Measurements from ENCODE around the gene MYL6. TPM values are rescaled to one million over a fixed set of nuclear protein-coding genes. Genes with fewer than 3 reads are reported as not detected.

Gene MYL6
- total RNA-seq, 3 donors from 2014 or later (not counting 1 experiment from before 2014, with no cell fraction given) = 881 to 1,204 (median 1,015) TPM

- peaks cover 35 to 43% of the 10 kb centered on the region in 2 donors for H3K4me1 Mint-ChIP-seq
- H3K27me3 ChIP-seq (ENCODE audit: control insufficient read depth, insufficient read depth, low read length) = no peaks in the 10 kb centered on the region
- H3K36me3 Mint-ChIP-seq = peaks cover 17% of the 10 kb centered on the region
- H3K27ac Mint-ChIP-seq = peak overlapping the region; percentile 89 to 98
- peaks cover 28% of the 10 kb centered on the region for H3K36me3 ChIP-seq (ENCODE audit: control insufficient read depth, insufficient read depth, low read length)
- DNase-seq (no peak), ATAC-seq (no peak)
- WGBS (ENCODE audit: insufficient coverage) = no CpG with 5 or more reads among the region's 2 CpGs
- H3K9me3 Mint-ChIP-seq = no peaks in the 10 kb centered on the region
- no peaks in the 10 kb centered on the region for H3K9me3 ChIP-seq (ENCODE audit: control insufficient read depth, insufficient read depth, low read length)
- peaks cover 27% of the 10 kb centered on the region for H3K4me1 ChIP-seq (ENCODE audit: control insufficient read depth, insufficient read depth, low read length)
- no peak overlapping the region for H3K4me3 Mint-ChIP-seq
- H3K4me3 ChIP-seq (ENCODE audit: low read length) = no peak overlapping the region
- no peak overlapping the region for H3K27ac ChIP-seq (ENCODE audit: low read length)
- TF ChIP-seq, protein P1, sequence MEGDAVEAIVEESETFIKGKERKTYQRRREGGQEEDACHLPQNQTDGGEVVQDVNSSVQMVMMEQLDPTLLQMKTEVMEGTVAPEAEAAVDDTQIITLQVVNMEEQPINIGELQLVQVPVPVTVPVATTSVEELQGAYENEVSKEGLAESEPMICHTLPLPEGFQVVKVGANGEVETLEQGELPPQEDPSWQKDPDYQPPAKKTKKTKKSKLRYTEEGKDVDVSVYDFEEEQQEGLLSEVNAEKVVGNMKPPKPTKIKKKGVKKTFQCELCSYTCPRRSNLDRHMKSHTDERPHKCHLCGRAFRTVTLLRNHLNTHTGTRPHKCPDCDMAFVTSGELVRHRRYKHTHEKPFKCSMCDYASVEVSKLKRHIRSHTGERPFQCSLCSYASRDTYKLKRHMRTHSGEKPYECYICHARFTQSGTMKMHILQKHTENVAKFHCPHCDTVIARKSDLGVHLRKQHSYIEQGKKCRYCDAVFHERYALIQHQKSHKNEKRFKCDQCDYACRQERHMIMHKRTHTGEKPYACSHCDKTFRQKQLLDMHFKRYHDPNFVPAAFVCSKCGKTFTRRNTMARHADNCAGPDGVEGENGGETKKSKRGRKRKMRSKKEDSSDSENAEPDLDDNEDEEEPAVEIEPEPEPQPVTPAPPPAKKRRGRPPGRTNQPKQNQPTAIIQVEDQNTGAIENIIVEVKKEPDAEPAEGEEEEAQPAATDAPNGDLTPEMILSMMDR (IDR thresholded peaks at IDR 0.05) = no peak
- H3K27me3 Mint-ChIP-seq (ENCODE audit: low read depth in 2 of 2) = no peaks in the 10 kb centered on the region
- intact Hi-C loops (cut with micrococcal nuclease) = loop anchor here (10.0 kb wide), 1 partner anchor 452 kb away; no protein-coding TSS in a partner anchor
Measured at GRCh38 chr12:56186957-56187356, 28.8 kb downstream of the MYL6 start.

- DNase-seq (peak in 1 of 2 donors; percentile 39), ATAC-seq (no peak)
- H3K4me3 Mint-ChIP-seq = peak overlapping the region; percentile 95
- no peaks in the 10 kb centered on the region for H3K27me3 Mint-ChIP-seq (ENCODE audit: low read depth in 2 of 2)
- H3K27ac Mint-ChIP-seq = peak overlapping the region; percentile 89 to 98
- 9% methylated on average over 8 of the region's 10 CpGs for WGBS (ENCODE audit: insufficient coverage)
- H3K27me3 ChIP-seq (ENCODE audit: control insufficient read depth, insufficient read depth, low read length) = no peaks in the 10 kb centered on the region
- peaks cover 42 to 52% of the 10 kb centered on the region in 2 donors for H3K4me1 Mint-ChIP-seq
- H3K27ac ChIP-seq (ENCODE audit: low read length) = peak overlapping the region; percentile 77
- no peaks in the 10 kb centered on the region for H3K9me3 Mint-ChIP-seq
- peaks cover 21% of the 10 kb centered on the region for H3K36me3 ChIP-seq (ENCODE audit: control insufficient read depth, insufficient read depth, low read length)
- H3K9me3 ChIP-seq (ENCODE audit: control insufficient read depth, insufficient read depth, low read length) = no peaks in the 10 kb centered on the region
- peaks cover 27% of the 10 kb centered on the region for H3K4me1 ChIP-seq (ENCODE audit: control insufficient read depth, insufficient read depth, low read length)
- H3K36me3 Mint-ChIP-seq = peaks cover 17% of the 10 kb centered on the region
- peak overlapping the region; percentile 78 for H3K4me3 ChIP-seq (ENCODE audit: low read length)
- TF ChIP-seq, protein P1 (IDR thresholded peaks at IDR 0.05) = no peak
- intact Hi-C loops (cut with micrococcal nuclease) = loop anchor here (2.0 to 10.0 kb wide), 3 partner anchors 35 to 453 kb away; partner anchors contain the start of genes MYL6B and ZC3H10
Measured at GRCh38 chr12:56188131-56188777, 30.1 kb downstream of the MYL6 start.

- intact Hi-C loops (cut with micrococcal nuclease) = loop anchor here (2.0 to 10.0 kb wide), 3 partner anchors 36 to 454 kb away; partner anchors contain the start of genes MYL6B and ZC3H10
- H3K27ac Mint-ChIP-seq = peak overlapping the region; percentile 89 to 98
- peak overlapping the region; percentile 78 for H3K4me3 ChIP-seq (ENCODE audit: low read length)
- peak overlapping the region; percentile 95 for H3K4me3 Mint-ChIP-seq
- H3K9me3 Mint-ChIP-seq = no peaks in the 10 kb centered on the region
- 0% methylated on average over 17 of the region's 17 CpGs for WGBS (ENCODE audit: insufficient coverage)
- H3K9me3 ChIP-seq (ENCODE audit: control insufficient read depth, insufficient read depth, low read length) = no peaks in the 10 kb centered on the region
- DNase-seq = peak in 1 of 2 donors; percentile 49
- TF ChIP-seq, protein P1 (IDR thresholded peaks at IDR 0.05) = no peak
- ATAC-seq = no peak
- H3K27me3 Mint-ChIP-seq (ENCODE audit: low read depth in 2 of 2) = no peaks in the 10 kb centered on the region
- H3K36me3 ChIP-seq (ENCODE audit: control insufficient read depth, insufficient read depth, low read length) = peaks cover 17% of the 10 kb centered on the region
- H3K4me1 Mint-ChIP-seq = peaks cover 43 to 55% of the 10 kb centered on the region in 2 donors
- no peaks in the 10 kb centered on the region for H3K27me3 ChIP-seq (ENCODE audit: control insufficient read depth, insufficient read depth, low read length)
- peak overlapping the region; percentile 77 for H3K27ac ChIP-seq (ENCODE audit: low read length)
- peaks cover 27% of the 10 kb centered on the region for H3K4me1 ChIP-seq (ENCODE audit: control insufficient read depth, insufficient read depth, low read length)
- peaks cover 17% of the 10 kb centered on the region for H3K36me3 Mint-ChIP-seq
Measured at GRCh38 chr12:56188778-56189098, 30.6 kb downstream of the MYL6 start.
